ENCODE results near the gene FOXL1. TPM values are rescaled to one million over a fixed set of nuclear protein-coding genes. Genes with fewer than 3 reads are reported as not detected.
A peak's percentile ranks its signal among the peaks of the same experiment; 100 is the strongest.

The FOXL1 gene
- total and polyA plus RNA-seq, 9 of the 15 experiments (the other 6 are each of a cell fraction or from before 2014, with no cell fraction given) = not detected

GRCh38 chr16:86553356-86553755 lies 25.0 kb upstream of the FOXL1 start:
- no peaks in the 10 kb centered on the region for H3K9me3 ChIP-seq (replicated peaks; ENCODE audit: control insufficient read depth, insufficient read depth, low read depth, low read length)
- H3K27me3 ChIP-seq (ENCODE audit: control insufficient read depth in 2 of 2, insufficient read depth in 2 of 2, low read length in 2 of 2) = peaks cover 4% of the 10 kb centered on the region in 2 experiments; a peak in 1 of 5 replicates
- H3K9me1 ChIP-seq (ENCODE audit: control insufficient read depth, insufficient read depth, low read length) = no peaks in the 10 kb centered on the region
- no peak for FAIRE-seq
- H3K9ac ChIP-seq (ENCODE audit: insufficient read depth in 1 of 2, low read depth in 2 of 2, low read length in 2 of 2) = no peak overlapping the region
- ChIA-PET CTCF (ENCODE audit: low intra/inter-chr PET ratio) (no interaction called here), POLR2A (interaction anchor here (0.8 to 1.0 kb wide), 2 partner anchors 21 to 22 kb away, joined by 3 read pairs; no protein-coding TSS in a partner anchor)
- TF ChIP-seq RBM39 (optimal IDR thresholded peaks at IDR 0.05; ENCODE audit: low read depth, low read length) (no peak), POLR2G (IDR thresholded peaks at IDR 0.05; ENCODE audit: low read depth, low read length) (peak; percentile 36; the same call in 1 of the 2 replicates)
- no peak for ATAC-seq
- no peaks in the 10 kb centered on the region for H4K20me1 ChIP-seq (replicated peaks; ENCODE audit: control insufficient read depth, insufficient read depth, low read length)
- H2AFZ ChIP-seq (ENCODE audit: low read depth, low read length) = no peak overlapping the region
- no peak overlapping the region for H3K27ac ChIP-seq (ENCODE audit: extremely low read depth, low read depth, low read length)
- peaks cover 16% of the 10 kb centered on the region; the same call in 1 of the 3 replicates for H3K36me3 ChIP-seq (ENCODE audit: control insufficient read depth, insufficient read depth, low read length)
- no peak for DNase-seq (ENCODE audit: extremely low read depth in 1 of 4, low spot score in 3 of 4)
- intact Hi-C loops (cut with micrococcal nuclease) = no loop called here
- H3K79me2 ChIP-seq (ENCODE audit: control insufficient read depth, insufficient read depth, low read length) = peaks cover 13% of the 10 kb centered on the region
- WGBS (ENCODE audit: insufficient coverage, low coverage, missing lambda C conversion rate) = 98% methylated on average over 16 of the region's 22 CpGs
- H3K4me3 ChIP-seq = no peak overlapping the region
- BruUV-seq (replicated peaks) = no TSS peak
- no peak overlapping the region for H3K4me2 ChIP-seq (ENCODE audit: insufficient read depth, low read length)
- H3K4me1 ChIP-seq (replicated peaks in 1 of 2; ENCODE audit: control insufficient read depth in 2 of 2, insufficient read depth in 2 of 2, low read length in 2 of 2) = peaks cover 0 to 14% of the 10 kb centered on the region in 2 experiments; a peak in 3 of 5 replicates
- in situ Hi-C loops (cut with MboI) = loop anchor here (25.0 kb wide), 1 partner anchor 1084 kb away; no protein-coding TSS in a partner anchor

GRCh38 chr16:86554599-86554916 lies 23.8 kb upstream of the FOXL1 start:
- H3K4me1 ChIP-seq (replicated peaks in 1 of 2; ENCODE audit: control insufficient read depth in 2 of 2, insufficient read depth in 2 of 2, low read length in 2 of 2) = peaks cover 0 to 18% of the 10 kb centered on the region in 2 experiments; a peak in 3 of 5 replicates
- ATAC-seq = peak; percentile 8; the same call in 1 of the 3 replicates
- no peaks in the 10 kb centered on the region for H4K20me1 ChIP-seq (replicated peaks; ENCODE audit: control insufficient read depth, insufficient read depth, low read length)
- H2AFZ ChIP-seq (ENCODE audit: low read depth, low read length) = peak overlapping the region; percentile 95
- BruUV-seq (replicated peaks) = TSS peak; percentile 63
- no peaks in the 10 kb centered on the region for H3K9me1 ChIP-seq (ENCODE audit: control insufficient read depth, insufficient read depth, low read length)
- 1% methylated on average over 9 of the region's 10 CpGs for WGBS (ENCODE audit: insufficient coverage, low coverage, missing lambda C conversion rate)
- in situ Hi-C loops (cut with MboI) = loop anchor here (25.0 kb wide), 1 partner anchor 1083 kb away; no protein-coding TSS in a partner anchor
- peak overlapping the region; percentile 85 for H3K27ac ChIP-seq (ENCODE audit: extremely low read depth, low read depth, low read length)
- no peak for FAIRE-seq
- no peaks in the 10 kb centered on the region for H3K9me3 ChIP-seq (replicated peaks; ENCODE audit: control insufficient read depth, insufficient read depth, low read depth, low read length)
- CTCF ChIA-PET (ENCODE audit: low intra/inter-chr PET ratio) = no interaction called here
- H3K27me3 ChIP-seq (ENCODE audit: control insufficient read depth in 2 of 2, insufficient read depth in 2 of 2, low read length in 2 of 2) = peaks cover 12% of the 10 kb centered on the region in 2 experiments; a peak in 3 of 5 replicates
- H3K9ac ChIP-seq (ENCODE audit: insufficient read depth in 1 of 2, low read depth in 2 of 2, low read length in 2 of 2) = peak overlapping the region; percentile 93 to 94
- H3K36me3 ChIP-seq (ENCODE audit: control insufficient read depth, insufficient read depth, low read length) = peaks cover 16% of the 10 kb centered on the region; the same call in 1 of the 3 replicates
- no peak for DNase-seq (ENCODE audit: extremely low read depth in 1 of 4, low spot score in 3 of 4)
- peak overlapping the region; percentile 99 for H3K4me2 ChIP-seq (ENCODE audit: insufficient read depth, low read length)
- POLR2A ChIA-PET = no interaction called here
- H3K4me3 ChIP-seq = peak overlapping the region; percentile 91
- peaks cover 13% of the 10 kb centered on the region for H3K79me2 ChIP-seq (ENCODE audit: control insufficient read depth, insufficient read depth, low read length)
- intact Hi-C loops (cut with micrococcal nuclease) = no loop called here
- TF ChIP-seq ZNF518B (CRISPR knock-in tag; IDR thresholded peaks at IDR 0.05) = no peak
- peak; percentile 63; the same call in 1 of the 2 replicates for TF ChIP-seq ZNF431 (CRISPR knock-in tag; IDR thresholded peaks at IDR 0.05)
- no peak for TF ChIP-seq ZNF592 (IDR thresholded peaks at IDR 0.05)
- TF ChIP-seq MEF2A (IDR thresholded peaks at IDR 0.05; ENCODE audit: control insufficient read depth, low read depth, low read length) = no peak
- 0 out of 2 replicates have a peak, but pooled peaks have one; percentile 32 for TF ChIP-seq GTF2E2 (tag; IDR thresholded peaks at IDR 0.05)

Measured in K562 (cell line).